GM12865 (cell line): ENCODE data around the gene SEC16A.

Experiments used
- DNase-seq: peaks from one replicate; pipeline ENCODE4 v3.0.0; 2010; ENCODE audit warnings: low read depth
- H3K4me3 ChIP-seq: 2 replicates; pipeline ENCODE4 v1.5.1; 2011; ENCODE audit warnings: mild to moderate bottlenecking, low read depth, low read length, control low read depth
- TF ChIP-seq, protein P1 (sequence below): IDR thresholded peaks from 2 replicates; pipeline ENCODE4 v1.5.1; 2011; ENCODE audit warnings: low read length, control low read depth, low read depth, inconsistent platforms; ENCODE audit not compliant: insufficient read depth; ENCODE audit errors: missing control alignments

Gene SEC16A

DNA sequence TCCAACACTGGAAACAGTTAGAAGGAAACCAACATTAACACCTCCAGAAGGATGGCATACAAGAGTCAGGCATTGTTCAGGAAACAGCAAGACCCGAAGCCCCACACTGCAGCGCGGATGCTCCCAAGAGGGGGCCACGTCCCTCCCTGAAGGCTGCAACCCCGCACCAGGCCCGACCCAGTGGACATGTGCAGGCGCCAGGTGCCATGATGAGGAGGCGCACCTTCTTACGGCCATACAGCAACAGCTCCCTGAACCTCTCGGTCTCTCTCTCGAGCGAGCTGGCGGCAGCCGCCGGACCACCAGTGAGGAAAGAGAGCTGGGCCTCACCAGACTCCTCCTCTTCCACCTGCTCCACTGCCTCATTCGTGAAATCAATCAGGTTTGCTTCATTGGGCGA is 20.2 kb downstream of the SEC16A start:
- no peak overlapping the region for H3K4me3 ChIP-seq
- TF ChIP-seq, protein P1, sequence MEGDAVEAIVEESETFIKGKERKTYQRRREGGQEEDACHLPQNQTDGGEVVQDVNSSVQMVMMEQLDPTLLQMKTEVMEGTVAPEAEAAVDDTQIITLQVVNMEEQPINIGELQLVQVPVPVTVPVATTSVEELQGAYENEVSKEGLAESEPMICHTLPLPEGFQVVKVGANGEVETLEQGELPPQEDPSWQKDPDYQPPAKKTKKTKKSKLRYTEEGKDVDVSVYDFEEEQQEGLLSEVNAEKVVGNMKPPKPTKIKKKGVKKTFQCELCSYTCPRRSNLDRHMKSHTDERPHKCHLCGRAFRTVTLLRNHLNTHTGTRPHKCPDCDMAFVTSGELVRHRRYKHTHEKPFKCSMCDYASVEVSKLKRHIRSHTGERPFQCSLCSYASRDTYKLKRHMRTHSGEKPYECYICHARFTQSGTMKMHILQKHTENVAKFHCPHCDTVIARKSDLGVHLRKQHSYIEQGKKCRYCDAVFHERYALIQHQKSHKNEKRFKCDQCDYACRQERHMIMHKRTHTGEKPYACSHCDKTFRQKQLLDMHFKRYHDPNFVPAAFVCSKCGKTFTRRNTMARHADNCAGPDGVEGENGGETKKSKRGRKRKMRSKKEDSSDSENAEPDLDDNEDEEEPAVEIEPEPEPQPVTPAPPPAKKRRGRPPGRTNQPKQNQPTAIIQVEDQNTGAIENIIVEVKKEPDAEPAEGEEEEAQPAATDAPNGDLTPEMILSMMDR: no peak
- no peak for DNase-seq

DNA sequence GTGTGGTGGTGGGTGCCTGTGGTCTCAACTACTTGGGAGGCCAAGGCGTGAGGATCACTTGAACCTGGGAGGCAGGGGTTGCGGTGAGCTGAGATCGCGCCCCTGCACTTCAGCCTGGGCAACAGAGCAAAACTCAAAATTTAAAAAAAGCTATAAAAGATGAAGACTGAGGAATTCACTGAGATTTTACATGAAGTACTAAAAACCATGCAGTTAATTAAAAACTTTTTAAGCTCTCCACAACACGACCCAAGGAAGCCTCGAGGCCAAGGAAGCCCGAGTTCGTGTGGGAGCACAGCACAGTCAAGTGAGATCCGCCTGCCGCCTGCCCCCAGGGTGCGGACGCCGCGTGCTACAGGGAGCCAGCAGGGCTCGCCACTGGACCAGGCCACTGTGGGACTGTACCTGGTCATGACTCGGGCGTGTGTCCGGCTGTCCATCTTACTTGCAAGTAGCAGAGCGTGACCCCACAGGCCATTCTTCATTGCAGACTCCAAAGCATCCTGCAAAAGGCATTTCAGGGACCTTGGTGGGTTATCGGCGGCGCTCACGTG is 22.0 kb downstream of the SEC16A start:
- DNase-seq: no peak
- TF ChIP-seq, protein P1: no peak
- H3K4me3 ChIP-seq: no peak overlapping the region

DNA sequence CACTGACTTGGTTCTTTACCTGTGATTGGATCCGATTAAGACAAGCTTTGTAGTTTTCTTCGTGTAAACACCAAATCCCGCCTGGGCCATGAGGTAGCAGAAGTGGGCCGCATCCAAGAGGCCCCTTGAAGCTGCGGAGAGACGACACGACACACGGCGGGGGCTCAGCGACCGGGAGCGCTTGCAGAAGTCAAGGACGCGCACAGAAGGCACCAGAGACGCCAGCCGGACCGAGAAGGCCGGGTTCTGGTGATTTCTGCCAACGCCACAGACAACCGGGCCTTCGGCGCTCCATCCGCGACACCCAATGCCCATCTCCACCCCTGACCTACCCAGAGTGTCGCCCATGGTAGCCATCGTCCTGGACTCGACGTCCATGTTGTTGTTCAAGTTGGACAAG is 23.4 kb downstream of the SEC16A start:
- no peak overlapping the region for H3K4me3 ChIP-seq
- DNase-seq: no peak
- TF ChIP-seq, protein P1: no peak

DNA sequence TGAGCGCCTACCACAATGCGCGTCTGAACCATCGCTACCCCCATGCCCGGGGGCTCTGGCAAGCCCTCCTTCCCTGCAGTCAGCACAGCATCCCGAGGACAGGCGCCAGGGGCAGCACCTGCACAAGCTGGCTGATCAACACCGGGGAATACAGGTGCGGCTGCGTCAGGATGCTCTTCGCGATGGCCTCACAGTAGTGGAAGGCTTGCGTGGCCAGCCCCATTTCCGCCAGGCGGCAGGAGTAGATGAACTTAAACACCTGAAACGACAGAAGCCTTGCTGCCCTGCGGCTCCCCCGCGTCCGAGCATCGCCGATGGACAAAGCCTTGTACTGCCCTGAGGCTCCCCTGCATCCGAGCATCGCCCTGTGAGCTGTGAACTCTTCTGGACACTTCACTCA is 25.5 kb downstream of the SEC16A start:
- DNase-seq: no peak
- no peak overlapping the region for H3K4me3 ChIP-seq
- TF ChIP-seq, protein P1: no peak

DNA sequence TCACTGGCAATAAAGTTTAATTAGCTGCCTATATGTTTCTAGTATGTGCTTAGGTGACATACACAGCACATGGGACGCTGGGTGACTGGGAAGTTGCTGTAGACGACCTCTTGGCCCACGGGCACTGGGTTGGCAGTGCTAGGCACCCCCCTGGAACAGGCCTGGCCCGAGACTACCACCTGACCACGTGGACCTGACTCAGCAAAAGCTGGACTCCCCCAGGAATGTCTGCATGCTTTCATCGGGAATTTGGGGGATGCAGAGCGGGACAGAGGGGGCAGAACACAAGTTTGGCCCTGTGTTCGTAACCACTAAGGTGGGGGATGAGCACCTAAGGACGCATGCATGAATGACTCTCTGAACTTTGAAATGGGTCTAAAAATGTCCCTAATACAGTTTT is 26.6 kb downstream of the SEC16A start:
- TF ChIP-seq, protein P1: no peak

DNA sequence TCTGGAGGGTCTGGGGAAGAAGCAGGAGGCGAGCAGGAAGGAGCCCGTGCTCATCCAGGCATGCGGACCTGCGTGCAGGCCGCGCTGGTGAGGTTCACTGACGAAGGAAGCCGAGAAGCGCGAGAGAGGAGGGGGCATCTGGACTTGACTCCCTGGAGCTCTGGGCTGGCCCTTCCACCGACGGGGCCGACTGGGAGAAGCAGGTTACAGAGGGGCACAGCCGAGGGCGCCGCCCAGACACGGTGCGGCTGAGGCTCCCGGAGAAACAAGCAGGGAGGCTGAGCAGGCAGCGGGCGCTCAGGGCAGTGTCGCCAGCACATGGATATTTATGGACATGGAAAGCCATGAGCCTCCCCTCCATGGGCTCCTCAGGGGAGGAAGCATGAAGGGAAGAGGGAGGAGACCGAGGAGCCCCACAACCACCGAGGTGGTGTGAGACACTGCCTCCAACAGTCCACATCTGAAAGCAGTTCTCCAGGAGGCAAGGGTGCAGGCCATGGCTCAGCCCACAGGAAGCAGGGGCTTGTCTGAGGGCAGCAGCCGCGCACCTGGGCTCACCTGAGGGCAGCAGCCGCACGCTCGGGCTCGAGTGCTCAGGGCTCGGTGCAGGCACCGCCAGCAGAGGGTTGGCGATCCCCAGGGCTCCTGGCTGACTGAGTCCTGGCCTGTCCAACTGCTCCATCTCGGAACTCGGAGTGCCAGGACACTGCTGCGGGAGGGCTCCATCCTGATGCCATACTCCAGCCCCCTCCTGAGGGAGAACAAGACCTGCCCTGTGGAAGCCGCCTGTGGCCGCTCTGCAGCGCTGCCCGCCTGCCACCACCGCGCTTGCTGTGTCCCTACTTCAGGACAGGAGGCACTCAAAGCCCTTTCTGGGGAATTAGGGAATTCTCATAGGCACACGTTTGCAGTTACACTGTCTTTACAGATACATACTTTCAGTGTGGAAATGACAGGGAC is 27.5 kb downstream of the SEC16A start:
- no peak for DNase-seq
- no peak overlapping the region for H3K4me3 ChIP-seq
- TF ChIP-seq, protein P1: no peak

More for the DNA sequence above, 26.6 kb downstream of the SEC16A start:
- H3K4me3 ChIP-seq: no peak overlapping the region
- DNase-seq: no peak
